Fibroblast of upper back skin (primary cell): ENCODE measurements around the gene SEPTIN11.

ENCODE experiments used
- DNase-seq: peaks from one replicate; pipeline ENCODE4 v3.0.0-alpha.2; 2013

SEPTIN11 gene

GRCh38 chr4:76949276-76950051 is at the start of gene SEPTIN11:
Gene SEPTIN11 (plus strand): TSS chr4:76949752. CDS start chr4:76949904, 152 bp downstream.
- peak; percentile 96 for DNase-seq

- no peak for DNase-seq
Measured at GRCh38 chr4:76902233-76902890, 47.2 kb upstream of the SEPTIN11 start.

- DNase-seq = no peak
Measured at GRCh38 chr4:76904646-76905190, 44.8 kb upstream of the SEPTIN11 start.

GRCh38 chr4:76905521-76905920 is 44.0 kb upstream of the SEPTIN11 start:
- peak; percentile 93 for DNase-seq

GRCh38 chr4:76909711-76910110 is 39.8 kb upstream of the SEPTIN11 start:
- DNase-seq = no peak

GRCh38 chr4:76920715-76921114 is 28.8 kb upstream of the SEPTIN11 start:
- no peak for DNase-seq

- DNase-seq = no peak
Measured at GRCh38 chr4:76923619-76924357, 25.8 kb upstream of the SEPTIN11 start.

- DNase-seq = no peak
Measured at GRCh38 chr4:76926841-76927240, 22.7 kb upstream of the SEPTIN11 start.

- DNase-seq = no peak
Measured at GRCh38 chr4:76930685-76931084, 18.9 kb upstream of the SEPTIN11 start.

- no peak for DNase-seq
Measured at GRCh38 chr4:76931087-76931486, 18.5 kb upstream of the SEPTIN11 start.

- no peak for DNase-seq
Measured at GRCh38 chr4:76931576-76932276, 17.8 kb upstream of the SEPTIN11 start.

- DNase-seq = no peak
Measured at GRCh38 chr4:76939184-76939583, 10.4 kb upstream of the SEPTIN11 start.

- DNase-seq = no peak
Measured at GRCh38 chr4:76943129-76943620, 6.4 kb upstream of the SEPTIN11 start.

- DNase-seq = no peak
Measured at GRCh38 chr4:76943790-76944189, 5.8 kb upstream of the SEPTIN11 start.

- DNase-seq = no peak
Measured at GRCh38 chr4:76947369-76947768, 2.2 kb upstream of the SEPTIN11 start.

GRCh38 chr4:76948443-76949275 is 893 bp upstream of the SEPTIN11 start:
- peak; percentile 74 for DNase-seq

GRCh38 chr4:76950052-76950955 is 752 bp downstream of the SEPTIN11 start:
- DNase-seq = no peak

GRCh38 chr4:76950956-76951671 is 1.6 kb downstream of the SEPTIN11 start:
- DNase-seq = peak; percentile 57

GRCh38 chr4:76951672-76952010 is 2.1 kb downstream of the SEPTIN11 start:
- DNase-seq = peak; percentile 84

GRCh38 chr4:76952071-76952470 is 2.5 kb downstream of the SEPTIN11 start:
- DNase-seq = no peak
